Stimulated activated CD8-positive, alpha-beta memory T cell treated with anti-CD3 and anti-CD28 coated beads, Interleukin-12 subunit alpha, Interleukin-12 subunit beta, amount 100 ng/mL, for 24 hours (primary cell): ENCODE results near the gene NKAP.
"Not testable (repeated sequence)": the region's sequence is repeated elsewhere in the genome, so short reads cannot be mapped to it uniquely, and the experiment has no call there.

ENCODE experiments used
- DNase-seq: peaks from one replicate; pipeline ENCODE4 v3.0.0-alpha.2; 2020; ENCODE audit errors: extremely low read depth

NKAP gene

GRCh38 chrX:119935215-119935874, 8.2 kb downstream of the NKAP start:
- no peak for DNase-seq

GRCh38 chrX:119922391-119922790, 21.2 kb downstream of the NKAP start:
- DNase-seq: not testable (repeated sequence)

- no peak for DNase-seq
Observed at GRCh38 chrX:119919835-119920585, 23.5 kb downstream of the NKAP start.

GRCh38 chrX:119917877-119918276, 25.7 kb downstream of the NKAP start:
- DNase-seq: no peak

- no peak for DNase-seq
Observed at GRCh38 chrX:119916310-119916709, 27.2 kb downstream of the NKAP start.

GRCh38 chrX:119900976-119901375, 42.6 kb downstream of the NKAP start:
- DNase-seq: no peak

- no peak for DNase-seq
Observed at GRCh38 chrX:119899125-119899524, 44.4 kb downstream of the NKAP start.

- DNase-seq: no peak
Observed at GRCh38 chrX:119895843-119896326, 47.7 kb downstream of the NKAP start, which contains the start of gene AKAP14. AKAP14 (plus strand) TSS chrX:119895893; CDS start chrX:119903224, 7,331 bp downstream.

GRCh38 chrX:119891961-119892692, 51.4 kb downstream of the NKAP start:
- not testable (repeated sequence) for DNase-seq

- not testable (repeated sequence) for DNase-seq
Observed at GRCh38 chrX:119890626-119891025, 52.9 kb downstream of the NKAP start.

- no peak for DNase-seq
Observed at GRCh38 chrX:119887721-119888425, 55.7 kb downstream of the NKAP start.

GRCh38 chrX:119885554-119886428, 57.8 kb downstream of the NKAP start:
- DNase-seq: no peak

- no peak for DNase-seq
Observed at GRCh38 chrX:119880552-119881437, 62.8 kb downstream of the NKAP start.

GRCh38 chrX:119880076-119880475, 63.5 kb downstream of the NKAP start:
- no peak for DNase-seq

- DNase-seq: no peak
Observed at GRCh38 chrX:119878740-119879139, 64.8 kb downstream of the NKAP start.

GRCh38 chrX:119871599-119872395, 71.8 kb downstream of the NKAP start, which contains the start of the genes NDUFA1 and RNF113A:
NDUFA1 (plus strand) TSS chrX:119871832; CDS start chrX:119871912, 80 bp downstream.
RNF113A (minus strand) TSS chrX:119871733; CDS start chrX:119871613, 120 bp downstream.
- DNase-seq: peak; percentile 54

- no peak for DNase-seq
Observed at GRCh38 chrX:119871245-119871598, 72.3 kb downstream of the NKAP start.
